IPS-NIHi7 (cell line): ENCODE measurements around the gene NAA25.

Experiments used
- DNase-seq: peaks from one replicate; pipeline ENCODE4 v3.0.0; 2012; ENCODE audit warnings: mixed read lengths; ENCODE audit errors: extremely low spot score

The NAA25 gene

GRCh38 chr12:112108202-112109079 is at the start of gene NAA25:
Gene NAA25, minus strand, starts transcription at chr12:112108783. Its CDS starts 10 bp downstream, at chr12:112108773.
- DNase-seq, result peak; percentile 96

DNA sequence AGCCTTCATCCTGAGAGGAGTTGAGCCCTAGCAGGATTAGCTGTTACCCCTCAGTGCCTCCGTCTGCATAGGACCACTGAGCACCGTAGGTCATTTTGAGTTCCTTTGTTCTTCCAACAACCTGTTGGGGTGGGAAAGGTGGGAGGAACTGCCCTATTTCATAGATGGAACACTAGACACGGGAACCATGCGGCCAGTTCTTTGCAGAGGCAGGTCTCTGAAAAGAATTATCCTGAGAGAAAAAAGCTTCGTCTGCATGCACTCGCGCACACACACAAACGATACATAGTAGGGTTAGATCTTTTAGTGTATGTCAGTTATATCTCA is 45.3 kb upstream of the NAA25 start:
- no peak for DNase-seq

DNA sequence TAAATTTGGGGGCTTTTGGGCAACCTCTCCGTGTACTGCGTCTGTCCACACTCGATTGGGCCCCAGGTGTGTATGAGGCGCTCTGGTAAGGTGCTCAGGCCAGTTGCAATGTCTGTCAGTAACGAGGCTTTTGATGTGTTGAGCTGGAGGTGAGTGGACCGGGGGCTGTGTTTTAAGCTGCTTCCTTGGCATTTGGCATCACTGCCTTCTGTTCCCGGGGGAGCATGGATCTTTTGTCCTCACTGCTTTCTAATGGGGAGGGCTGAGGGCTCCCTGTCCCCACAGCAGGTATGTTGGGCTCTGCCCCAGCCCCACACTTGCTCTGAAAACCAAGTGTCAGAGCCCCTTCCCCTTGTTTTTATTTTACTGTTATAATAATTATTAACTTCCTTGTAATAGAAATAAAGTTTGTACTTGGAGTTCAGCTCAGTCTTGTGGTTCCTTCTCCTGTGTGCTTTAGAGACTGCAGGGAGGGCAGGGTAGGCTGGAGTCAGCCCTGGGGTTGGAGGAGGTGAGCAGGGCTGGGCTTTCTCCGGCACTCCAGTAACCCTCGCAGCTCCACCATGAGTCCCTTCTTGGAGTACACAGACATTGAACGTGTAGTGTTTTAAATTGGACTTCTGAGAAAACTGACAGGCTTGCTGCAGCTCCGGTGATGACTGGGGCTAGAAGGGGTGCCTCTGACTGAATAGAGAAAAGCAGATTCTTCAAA is 44.8 kb upstream of the NAA25 start:
- DNase-seq, result no peak

GRCh38 chr12:112151766-112152541 is 43.4 kb upstream of the NAA25 start:
- DNase-seq, result no peak

DNA sequence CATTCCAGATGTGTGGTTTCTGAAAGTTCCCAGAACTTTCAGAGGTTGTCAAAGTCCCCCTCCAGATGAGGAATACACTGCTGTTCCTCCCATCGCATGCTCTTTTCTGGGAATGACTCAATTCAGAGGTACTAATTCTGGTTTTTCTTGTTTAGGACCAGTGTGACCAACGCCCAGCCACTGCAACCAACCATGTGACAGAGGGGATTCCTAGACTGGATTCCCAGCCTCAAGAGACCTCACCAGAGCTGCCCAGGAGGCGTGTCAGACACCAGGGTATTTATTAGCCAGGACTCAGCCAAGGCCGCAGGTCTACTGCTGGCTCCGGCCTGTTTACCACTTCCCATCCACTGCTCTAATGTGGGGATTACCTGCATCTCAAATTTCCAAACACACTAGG is 41.0 kb upstream of the NAA25 start:
- DNase-seq, result no peak

GRCh38 chr12:112148031-112148513 is 39.5 kb upstream of the NAA25 start:
- no peak for DNase-seq

DNA sequence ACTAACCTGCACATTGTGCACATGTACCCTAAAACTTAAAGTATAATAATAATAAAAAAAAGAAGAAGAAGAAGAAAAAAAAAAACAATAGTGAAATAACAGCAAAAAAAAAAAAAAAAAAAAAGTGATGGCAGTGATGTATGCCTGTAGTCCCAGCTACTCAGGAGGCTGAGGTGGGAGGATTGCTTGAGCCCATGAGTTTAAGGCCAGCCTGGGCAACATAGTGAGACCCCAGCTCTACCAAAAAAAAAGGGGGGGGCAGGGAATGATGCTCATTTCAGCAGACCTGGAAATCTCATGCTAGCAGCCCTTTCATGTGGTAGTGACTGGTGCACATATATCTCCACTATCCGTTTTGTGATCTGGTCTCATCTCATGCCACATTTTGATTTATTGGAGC is 37.5 kb upstream of the NAA25 start:
- DNase-seq, result no peak

DNA sequence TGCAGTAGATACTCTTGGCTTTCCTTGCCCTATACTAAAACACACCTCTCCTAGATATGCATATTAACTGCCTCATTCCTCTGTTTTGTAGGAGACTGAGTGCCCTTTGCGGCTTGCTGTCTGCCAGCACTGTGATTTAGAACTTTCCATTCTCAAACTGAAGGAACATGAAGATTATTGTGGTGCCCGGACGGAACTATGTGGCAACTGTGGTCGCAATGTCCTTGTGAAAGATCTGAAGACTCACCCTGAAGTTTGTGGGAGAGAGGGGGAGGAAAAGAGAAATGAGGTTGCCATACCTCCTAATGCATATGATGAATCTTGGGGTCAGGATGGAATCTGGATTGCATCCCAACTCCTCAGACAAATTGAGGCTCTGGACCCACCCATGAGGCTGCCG is 32.1 kb upstream of the NAA25 start:
- DNase-seq, result no peak

DNA sequence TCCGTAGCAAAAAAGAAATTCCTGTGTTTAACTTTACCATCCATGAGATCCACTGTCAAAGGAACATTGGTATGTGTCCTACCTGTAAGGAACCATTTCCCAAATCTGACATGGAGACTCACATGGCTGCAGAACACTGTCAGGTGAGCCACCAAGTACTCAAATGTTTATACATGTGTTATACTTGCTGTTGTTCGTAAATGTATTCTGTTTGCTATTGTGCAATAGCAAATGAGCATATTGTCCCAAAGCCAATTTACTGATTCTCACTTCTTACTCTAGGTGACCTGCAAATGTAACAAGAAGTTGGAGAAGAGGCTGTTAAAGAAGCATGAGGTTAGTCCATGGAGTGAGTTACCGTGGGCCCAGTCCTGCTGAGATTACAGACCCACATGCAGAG is 26.1 kb upstream of the NAA25 start:
- DNase-seq, result no peak

- no peak for DNase-seq
Observed at GRCh38 chr12:112133418-112133817, 24.8 kb upstream of the NAA25 start.

DNA sequence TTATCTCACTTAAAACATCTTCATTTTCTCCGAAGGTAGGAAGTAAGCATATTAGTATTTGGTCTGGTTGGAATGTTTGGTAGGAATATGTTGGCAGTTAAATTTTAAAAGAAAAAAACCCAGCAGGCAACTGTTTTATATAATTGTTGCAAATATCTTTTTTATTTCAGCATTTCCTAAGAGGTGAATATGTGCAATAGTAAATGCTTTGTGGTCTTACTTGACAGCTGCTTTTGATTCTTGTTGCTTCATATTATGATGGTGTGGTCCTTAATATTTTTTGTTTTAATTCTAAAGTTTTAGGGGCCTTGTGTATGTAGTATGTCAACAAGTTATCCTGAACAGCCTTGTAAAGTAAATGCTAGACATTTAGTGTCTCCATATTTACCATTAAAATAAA is 23.1 kb upstream of the NAA25 start:
- no peak for DNase-seq

GRCh38 chr12:112130441-112130998 is 21.9 kb upstream of the NAA25 start:
- DNase-seq, result no peak

DNA sequence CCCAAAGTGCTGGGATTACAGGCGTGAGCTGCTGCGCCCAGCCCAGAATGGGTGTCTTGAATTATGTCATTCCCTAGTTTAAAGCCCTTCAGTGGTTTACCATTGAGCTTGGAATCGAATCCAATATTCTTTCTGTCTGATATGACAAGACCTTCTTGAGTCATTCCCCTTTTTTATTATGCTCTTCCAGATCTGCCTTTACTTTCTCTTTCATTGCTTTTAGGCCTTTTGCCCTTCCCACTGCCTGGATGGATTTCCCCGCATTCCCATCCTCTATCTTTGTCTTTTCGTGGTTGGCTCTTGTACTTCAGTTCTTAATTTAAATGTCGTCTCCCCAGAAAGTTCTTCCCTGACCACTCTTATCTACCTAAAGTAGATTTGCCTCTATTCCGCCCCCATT is 18.3 kb upstream of the NAA25 start:
- no peak for DNase-seq

DNA sequence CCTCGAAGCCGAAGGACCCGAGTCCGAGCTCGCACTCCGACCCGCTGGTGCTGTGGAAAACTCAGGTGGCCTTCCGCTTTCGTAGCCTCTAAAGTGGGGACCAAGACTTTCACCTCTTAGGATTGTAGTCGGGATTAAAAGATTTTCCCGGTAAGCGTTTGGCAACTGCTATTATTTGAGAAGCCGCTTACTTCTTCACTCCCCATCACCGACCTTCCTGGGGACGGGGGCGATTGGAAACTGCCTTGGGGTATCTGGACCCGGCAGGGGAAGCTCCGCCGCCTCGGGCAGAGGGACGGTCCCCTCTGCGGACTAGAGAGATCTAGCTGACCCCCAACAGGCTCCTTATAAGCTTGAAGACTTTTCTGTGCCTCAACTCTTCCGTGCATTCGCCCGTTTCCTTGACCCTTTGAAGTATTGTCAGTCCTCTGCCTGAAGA is 17.4 kb upstream of the NAA25 start:
- DNase-seq, result peak; percentile 19

GRCh38 chr12:112125250-112125999 is 16.8 kb upstream of the NAA25 start, which contains the start of gene TRAFD1:
Gene TRAFD1, plus strand, starts transcription at chr12:112125560. Its CDS starts 4,963 bp downstream, at chr12:112130523.
- peak; percentile 100 for DNase-seq

- no peak for DNase-seq
Observed at GRCh38 chr12:112124918-112125249, 16.3 kb upstream of the NAA25 start.

GRCh38 chr12:112122823-112123690 is 14.5 kb upstream of the NAA25 start:
- no peak for DNase-seq

DNA sequence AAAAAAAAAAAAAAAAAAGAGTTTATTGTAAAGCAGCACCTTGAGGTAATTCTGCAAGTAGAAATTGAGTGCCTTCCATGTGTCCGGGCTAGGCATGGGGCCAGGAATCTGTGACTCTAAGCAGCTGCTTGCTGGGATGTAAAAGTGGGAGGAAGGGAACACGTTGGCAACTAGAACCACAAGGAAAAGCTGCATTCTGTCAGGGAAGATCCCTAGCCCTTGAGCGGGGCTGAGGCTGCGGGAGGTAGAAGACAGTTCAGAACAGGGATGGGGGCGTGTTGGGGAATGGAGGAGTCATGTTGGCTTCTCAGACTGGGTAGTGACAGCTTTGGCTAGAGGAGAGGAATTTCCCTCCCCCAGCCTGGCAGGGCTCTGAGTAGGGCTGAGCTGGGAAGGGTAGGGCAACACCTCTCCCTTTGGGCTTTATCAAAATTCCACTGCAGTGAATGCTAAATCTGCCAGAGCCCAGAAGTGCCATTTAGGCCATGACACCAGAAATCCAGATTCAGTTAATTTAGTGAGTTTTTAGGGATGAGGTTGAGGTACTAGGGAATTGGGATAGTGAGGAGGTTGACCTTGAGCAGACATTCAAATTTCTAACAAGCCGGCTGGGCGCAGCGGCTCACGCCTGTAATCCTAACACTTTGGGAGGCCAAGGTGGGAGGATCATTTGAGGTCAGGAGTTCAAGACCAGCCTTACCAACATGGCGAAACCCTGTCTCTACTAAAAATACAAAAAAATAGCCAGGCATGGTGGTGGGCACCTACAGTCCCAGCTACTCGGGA is 13.4 kb upstream of the NAA25 start:
- peak; percentile 14 for DNase-seq

- no peak for DNase-seq
Observed at GRCh38 chr12:112117685-112118084, 9.1 kb upstream of the NAA25 start.
